ENCODE measurements around the gene ADGRA1.

- TF ChIP-seq, protein P1, sequence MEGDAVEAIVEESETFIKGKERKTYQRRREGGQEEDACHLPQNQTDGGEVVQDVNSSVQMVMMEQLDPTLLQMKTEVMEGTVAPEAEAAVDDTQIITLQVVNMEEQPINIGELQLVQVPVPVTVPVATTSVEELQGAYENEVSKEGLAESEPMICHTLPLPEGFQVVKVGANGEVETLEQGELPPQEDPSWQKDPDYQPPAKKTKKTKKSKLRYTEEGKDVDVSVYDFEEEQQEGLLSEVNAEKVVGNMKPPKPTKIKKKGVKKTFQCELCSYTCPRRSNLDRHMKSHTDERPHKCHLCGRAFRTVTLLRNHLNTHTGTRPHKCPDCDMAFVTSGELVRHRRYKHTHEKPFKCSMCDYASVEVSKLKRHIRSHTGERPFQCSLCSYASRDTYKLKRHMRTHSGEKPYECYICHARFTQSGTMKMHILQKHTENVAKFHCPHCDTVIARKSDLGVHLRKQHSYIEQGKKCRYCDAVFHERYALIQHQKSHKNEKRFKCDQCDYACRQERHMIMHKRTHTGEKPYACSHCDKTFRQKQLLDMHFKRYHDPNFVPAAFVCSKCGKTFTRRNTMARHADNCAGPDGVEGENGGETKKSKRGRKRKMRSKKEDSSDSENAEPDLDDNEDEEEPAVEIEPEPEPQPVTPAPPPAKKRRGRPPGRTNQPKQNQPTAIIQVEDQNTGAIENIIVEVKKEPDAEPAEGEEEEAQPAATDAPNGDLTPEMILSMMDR (conservative IDR thresholded peaks at IDR 0.05; ENCODE audit: low read length) = no peak
- no peak for TF ChIP-seq EZH2phosphoT487 (IDR thresholded peaks at IDR 0.05; ENCODE audit: borderline replicate concordance)
These were observed 70.1 kb downstream of the ADGRA1 start for GRCh38 chr10:133157662-133158436.
